GM18502 (cell line): ENCODE results near the gene CRIM1.

ENCODE experiments used
- ATAC-seq: cut with Tn5 transposase; IDR thresholded peaks from one replicate; pipeline ENCODE4 v1.9.1; 2021; ENCODE audit warnings: mild to moderate bottlenecking; ENCODE audit not compliant: unreplicated experiment, poor library complexity

Gene CRIM1

GRCh38 chr2:36371070-36371874 lies 15.7 kb downstream of the CRIM1 start:
- no peak for ATAC-seq

DNA sequence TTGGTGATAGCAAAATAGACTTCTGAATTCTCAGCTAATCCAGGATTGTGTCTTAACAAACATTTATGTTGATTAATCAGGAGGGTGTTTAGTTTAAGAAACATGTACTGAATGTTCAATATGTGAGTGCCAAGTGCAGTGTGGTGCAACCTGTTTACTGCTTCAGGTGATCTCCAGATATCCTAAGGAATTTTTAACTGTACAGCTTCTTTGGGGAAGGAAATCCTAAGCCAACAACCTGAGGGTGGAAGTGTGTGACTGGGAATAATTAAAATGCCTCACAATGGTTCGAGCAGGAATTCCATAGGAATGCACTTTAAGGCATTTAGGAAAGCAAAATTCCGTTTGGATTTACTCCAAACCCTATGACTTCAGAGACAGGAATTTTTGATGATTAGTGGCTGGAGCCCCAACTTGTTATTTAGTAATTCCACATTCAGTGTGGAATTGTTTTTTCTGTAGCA lies 16.4 kb downstream of the CRIM1 start:
- no peak for ATAC-seq

DNA sequence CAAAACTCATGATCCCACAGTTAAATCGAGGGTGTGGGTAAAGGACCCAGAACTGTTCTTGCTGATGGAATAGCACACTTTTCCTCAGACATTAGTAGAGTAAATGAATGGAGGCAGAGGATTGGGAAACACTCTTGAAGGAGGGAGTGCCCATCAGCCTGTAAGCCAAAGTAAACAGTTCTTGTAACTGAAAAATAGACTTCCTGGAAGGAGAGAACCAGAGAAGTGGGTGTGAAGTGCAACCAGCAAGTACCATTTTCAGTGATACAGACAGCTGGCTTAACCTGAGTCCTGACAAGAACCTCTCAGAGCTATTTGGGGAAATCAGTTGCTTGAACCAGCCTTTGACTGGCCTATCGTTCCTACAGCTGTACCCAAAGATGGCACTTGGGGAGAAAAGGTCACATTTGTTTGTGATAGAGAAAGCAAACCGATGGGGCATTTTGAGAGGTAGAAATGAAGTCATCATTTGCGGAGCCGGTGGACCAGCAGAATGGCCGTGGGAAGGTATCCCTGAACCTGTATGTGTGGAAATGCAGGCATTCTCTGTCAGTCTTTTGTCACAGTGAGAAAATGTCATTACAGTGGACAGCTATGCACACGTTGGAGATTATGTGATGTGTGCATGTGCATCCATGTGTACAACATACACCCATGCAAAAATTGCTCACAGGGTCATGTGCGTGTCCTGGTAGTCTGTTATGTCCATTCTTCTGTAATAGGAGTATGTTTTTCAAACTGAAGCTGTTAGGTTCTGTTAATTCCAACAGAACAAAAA lies 17.8 kb downstream of the CRIM1 start:
- ATAC-seq = no peak

- no peak for ATAC-seq
Measured at GRCh38 chr2:36374585-36374984, 19.0 kb downstream of the CRIM1 start.

- no peak for ATAC-seq
Measured at GRCh38 chr2:36376319-36376765, 20.8 kb downstream of the CRIM1 start.

GRCh38 chr2:36376992-36377738 lies 21.6 kb downstream of the CRIM1 start:
- no peak for ATAC-seq

DNA sequence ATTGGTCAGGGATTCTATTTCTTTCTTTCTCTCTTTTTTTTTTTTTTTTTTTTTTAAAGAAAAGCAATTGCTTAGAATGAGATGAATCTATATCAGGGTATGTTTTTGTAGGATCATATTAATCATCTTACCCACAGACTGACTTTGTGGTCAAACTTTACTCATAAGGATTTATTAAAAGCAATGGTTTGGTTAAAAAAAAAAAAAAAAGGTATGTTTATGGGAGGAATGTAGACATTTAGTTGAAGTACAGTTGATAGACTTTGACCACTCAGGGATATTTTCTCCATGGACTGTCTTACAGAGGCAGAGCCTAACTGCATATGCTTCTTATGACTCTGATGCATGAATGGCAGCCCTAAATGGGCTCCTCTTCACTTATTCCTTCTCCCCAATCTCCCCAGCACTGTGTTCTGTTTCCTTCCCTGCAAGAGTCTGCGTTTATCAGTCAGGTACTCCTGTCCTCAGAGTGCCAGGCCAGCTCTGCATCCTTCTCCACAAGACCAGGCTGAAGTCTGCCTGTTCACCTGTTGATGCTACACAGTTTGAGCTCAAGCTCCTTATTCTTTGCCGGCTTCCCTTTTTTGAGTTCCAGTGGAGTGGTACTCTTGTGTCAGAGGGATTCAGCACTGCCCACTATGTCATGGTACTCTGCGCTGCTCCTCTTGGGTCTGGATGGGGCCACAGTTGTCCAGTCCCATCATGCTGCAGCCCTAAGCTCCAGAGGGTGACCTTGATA lies 24.3 kb downstream of the CRIM1 start:
- ATAC-seq = no peak

DNA sequence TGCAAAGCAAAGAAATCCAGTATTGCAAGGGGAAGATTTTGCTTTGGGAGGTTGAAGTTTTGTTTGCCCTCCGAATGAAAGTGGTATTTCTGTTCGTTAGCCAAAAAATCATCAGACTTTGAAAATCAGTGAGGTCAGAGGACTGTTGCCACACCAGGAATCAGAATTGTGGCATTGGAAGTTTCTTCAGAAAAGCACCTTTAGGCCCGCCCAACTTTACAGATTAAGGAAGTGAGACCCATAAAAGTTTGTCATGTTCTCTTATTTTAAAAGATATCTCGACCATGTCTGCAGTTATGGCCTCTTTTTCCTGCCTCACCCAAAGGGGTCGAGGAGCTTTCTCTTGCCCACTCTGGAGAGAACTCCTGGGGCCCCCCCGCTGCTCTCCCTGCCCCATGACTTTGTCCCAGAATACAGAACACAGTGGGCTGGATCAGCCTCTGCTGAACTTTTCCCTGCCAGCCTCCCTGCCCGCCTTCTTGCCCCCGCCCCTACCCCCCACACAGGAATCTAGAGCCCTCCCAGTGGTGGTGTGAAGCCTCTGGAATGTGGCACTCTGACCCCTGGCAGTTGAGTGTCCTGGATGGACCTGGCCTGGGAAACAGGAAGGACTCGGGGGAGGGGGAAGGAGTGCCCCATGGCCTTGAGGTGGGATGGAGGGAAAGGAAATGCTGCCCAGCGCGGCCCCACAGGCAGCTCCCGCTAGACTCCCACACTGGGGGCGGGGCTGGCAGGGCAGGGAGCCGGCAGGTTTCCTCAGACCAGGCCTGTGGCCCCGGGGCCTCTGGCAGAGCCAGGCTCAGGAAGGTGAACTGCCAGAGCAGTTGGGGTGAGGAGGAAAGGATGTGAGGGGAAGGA lies 25.3 kb downstream of the CRIM1 start:
- ATAC-seq = no peak

GRCh38 chr2:36381993-36382392 lies 26.4 kb downstream of the CRIM1 start:
- ATAC-seq = no peak

DNA sequence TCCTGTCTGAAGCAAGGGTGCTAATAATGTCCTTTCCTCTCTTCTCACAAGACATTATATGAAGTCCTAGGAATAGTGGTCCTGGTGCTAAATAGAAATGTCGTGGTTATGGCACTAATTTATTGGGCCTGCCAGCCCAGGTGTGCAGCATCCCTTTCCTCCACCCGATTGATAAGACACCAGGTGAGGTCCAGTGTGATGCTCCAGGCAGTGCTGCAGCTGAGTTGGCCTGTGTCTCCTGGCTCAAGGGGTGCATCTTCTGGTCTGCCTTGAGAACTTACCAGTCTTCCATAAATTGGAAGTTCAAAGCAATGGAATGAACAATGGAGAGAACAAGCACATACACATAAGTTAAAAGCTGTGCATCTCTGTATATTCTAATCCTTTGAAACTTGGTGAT lies 26.9 kb downstream of the CRIM1 start:
- ATAC-seq = no peak

- no peak for ATAC-seq
Measured at GRCh38 chr2:36383726-36384125, 28.1 kb downstream of the CRIM1 start.

DNA sequence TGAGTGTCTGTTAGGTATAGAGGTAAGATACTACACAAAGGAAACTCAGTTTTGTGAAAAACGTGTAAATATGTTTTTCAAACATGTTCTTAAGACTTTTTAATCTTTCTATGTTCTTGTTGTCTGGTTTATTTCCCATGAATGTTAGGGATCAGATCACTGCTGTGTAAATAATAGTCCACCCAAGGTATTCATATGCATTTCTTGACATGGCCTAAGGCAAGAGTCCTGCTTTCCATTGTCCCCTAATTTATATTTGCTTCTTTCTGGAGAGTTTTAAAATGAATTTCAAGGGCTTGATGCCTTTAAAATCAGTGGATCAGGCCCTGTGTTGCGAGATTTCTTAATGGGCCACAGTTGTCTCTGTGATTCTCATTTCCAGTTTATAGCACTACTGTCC lies 28.9 kb downstream of the CRIM1 start:
- no peak for ATAC-seq

DNA sequence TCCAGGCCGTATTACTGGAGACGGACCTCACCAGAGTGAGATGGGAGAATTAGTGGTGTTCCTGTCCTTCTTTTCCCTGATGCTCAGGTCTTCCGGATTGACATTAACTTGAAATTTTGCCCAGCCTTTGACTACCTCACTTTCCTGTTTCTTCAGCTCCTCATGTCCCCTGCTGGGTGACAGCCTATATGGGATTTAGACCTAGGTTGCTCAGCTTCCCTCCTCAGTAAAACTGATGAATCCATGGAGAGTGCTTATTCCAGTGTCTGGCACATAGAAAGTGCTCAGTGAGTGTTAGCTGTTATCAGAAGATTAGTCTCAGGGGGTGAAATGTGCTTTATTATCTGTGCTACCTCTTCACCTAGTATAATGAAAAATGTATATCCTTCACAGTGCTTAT lies 30.0 kb downstream of the CRIM1 start:
- ATAC-seq = no peak

DNA sequence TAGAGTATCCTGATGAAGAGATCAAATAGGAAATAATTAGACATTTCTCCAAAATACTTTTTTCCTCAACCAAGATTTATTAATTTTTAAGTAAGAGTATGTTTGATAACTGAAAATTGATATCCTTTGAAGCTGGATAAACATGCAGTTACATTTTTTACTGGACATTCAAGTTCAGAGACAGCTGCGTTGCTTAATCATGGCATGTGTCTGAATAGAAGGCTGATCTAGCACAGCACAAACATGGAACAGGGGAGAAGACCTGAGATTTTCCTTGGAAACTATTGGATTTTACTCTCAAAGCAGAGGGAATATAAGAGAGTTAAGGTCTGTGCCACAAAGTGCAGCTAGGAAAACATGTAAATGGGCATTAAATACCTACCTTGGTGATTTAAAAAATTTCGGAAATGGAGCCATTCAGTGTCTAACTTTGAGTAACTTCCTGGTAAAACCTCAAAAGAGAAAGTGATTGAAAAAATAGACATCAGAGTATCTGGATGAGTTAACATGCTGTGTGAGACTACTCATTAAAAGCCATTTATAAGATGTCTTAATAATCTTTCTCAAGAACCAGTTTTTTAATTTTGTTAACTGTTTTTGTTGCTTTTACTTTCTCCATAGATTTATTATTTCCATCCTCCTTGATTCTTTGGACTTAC lies 31.8 kb downstream of the CRIM1 start:
- no peak for ATAC-seq

DNA sequence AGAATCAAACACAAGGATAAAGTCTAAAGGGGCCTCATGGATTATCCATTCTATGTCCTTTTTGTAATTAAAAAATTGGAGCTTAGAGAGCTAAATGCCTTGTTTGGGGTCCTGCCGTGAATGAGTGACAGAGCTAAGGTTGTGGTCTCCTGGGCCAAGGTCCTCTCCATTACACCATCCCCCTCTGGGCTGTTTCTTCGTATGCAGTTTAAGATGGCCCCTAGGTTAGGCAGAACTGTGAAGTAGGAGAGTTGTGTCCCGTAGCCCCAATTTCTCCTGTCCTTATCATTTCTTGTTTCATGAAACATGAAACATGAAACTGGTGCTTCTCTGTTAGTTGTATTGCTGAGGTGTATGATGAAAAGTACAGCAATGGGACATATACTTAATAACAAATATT lies 32.9 kb downstream of the CRIM1 start:
- no peak for ATAC-seq

DNA sequence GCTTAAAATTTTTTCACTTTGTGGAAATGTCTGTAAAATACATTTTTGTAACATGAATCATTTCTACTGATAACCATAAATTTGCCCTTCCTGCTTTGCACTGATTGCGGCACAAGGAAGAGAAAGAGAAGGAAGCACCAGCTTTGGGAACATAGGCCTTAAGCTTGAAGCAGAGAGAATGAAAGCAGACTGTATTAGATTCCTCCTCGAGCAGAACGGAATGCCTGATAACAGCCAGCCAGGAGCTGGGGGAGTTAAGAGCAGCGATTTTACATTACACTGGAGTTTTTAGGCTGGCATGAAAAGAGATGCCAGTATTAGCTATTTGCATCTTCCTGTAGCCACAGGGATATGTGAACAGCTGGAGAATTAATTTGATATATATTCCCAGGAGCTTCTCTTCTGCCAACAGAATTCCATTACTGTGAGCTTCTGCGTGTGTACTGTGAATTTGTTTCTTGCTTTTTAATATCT lies 33.5 kb downstream of the CRIM1 start:
- no peak for ATAC-seq

GRCh38 chr2:36389577-36389976 lies 34.0 kb downstream of the CRIM1 start:
- ATAC-seq = no peak

GRCh38 chr2:36392571-36393255 lies 37.1 kb downstream of the CRIM1 start:
- no peak for ATAC-seq
